ENCODE measurements around the gene AGBL2.
A peak's percentile ranks its signal among the peaks of the same experiment; 100 is the strongest.
"Not testable (repeated sequence)": the region's sequence is repeated elsewhere in the genome, so short reads cannot be mapped to it uniquely, and the experiment has no call there.

The AGBL2 gene

GRCh38 chr11:47688991-47689390 lies 26.2 kb downstream of the AGBL2 start:
- no peak for DNase-seq (ENCODE audit: low read depth, low spot score)

- DNase-seq (ENCODE audit: low read depth, low spot score), result no peak
Measured at GRCh38 chr11:47688111-47688510, 27.1 kb downstream of the AGBL2 start.

- DNase-seq (ENCODE audit: low read depth, low spot score), result not testable (repeated sequence)
Measured at GRCh38 chr11:47686704-47687103, 28.5 kb downstream of the AGBL2 start.

- DNase-seq (ENCODE audit: low read depth, low spot score), result no peak
Measured at GRCh38 chr11:47686151-47686550, 29.0 kb downstream of the AGBL2 start.

- no peak for DNase-seq (ENCODE audit: low read depth, low spot score)
Measured at GRCh38 chr11:47675851-47676250, 39.3 kb downstream of the AGBL2 start.

- no peak for DNase-seq (ENCODE audit: low read depth, low spot score)
Measured at GRCh38 chr11:47672283-47672730, 42.9 kb downstream of the AGBL2 start.

GRCh38 chr11:47669856-47670255 lies 45.3 kb downstream of the AGBL2 start:
- no peak for DNase-seq (ENCODE audit: low read depth, low spot score)

GRCh38 chr11:47668665-47669064 lies 46.5 kb downstream of the AGBL2 start:
- no peak for DNase-seq (ENCODE audit: low read depth, low spot score)

GRCh38 chr11:47667555-47667954 lies 47.6 kb downstream of the AGBL2 start:
- DNase-seq (ENCODE audit: low read depth, low spot score), result no peak

- no peak for DNase-seq (ENCODE audit: low read depth, low spot score)
Measured at GRCh38 chr11:47667135-47667534, 48.0 kb downstream of the AGBL2 start.

GRCh38 chr11:47664936-47665335 lies 50.2 kb downstream of the AGBL2 start:
- DNase-seq (ENCODE audit: low read depth, low spot score), result not testable (repeated sequence)

GRCh38 chr11:47661245-47661644 lies 53.9 kb downstream of the AGBL2 start:
- no peak for DNase-seq (ENCODE audit: low read depth, low spot score)

GRCh38 chr11:47659276-47659675 lies 55.9 kb downstream of the AGBL2 start:
- no peak for DNase-seq (ENCODE audit: low read depth, low spot score)

- DNase-seq (ENCODE audit: low read depth, low spot score), result no peak
Measured at GRCh38 chr11:47656260-47656885, 58.8 kb downstream of the AGBL2 start.

- DNase-seq (ENCODE audit: low read depth, low spot score), result no peak
Measured at GRCh38 chr11:47651818-47652469, 63.2 kb downstream of the AGBL2 start.

- DNase-seq (ENCODE audit: low read depth, low spot score), result no peak
Measured at GRCh38 chr11:47649276-47649675, 65.9 kb downstream of the AGBL2 start.

- DNase-seq (ENCODE audit: low read depth, low spot score), result no peak
Measured at GRCh38 chr11:47646019-47646418, 69.2 kb downstream of the AGBL2 start.

GRCh38 chr11:47645500-47645899 lies 69.7 kb downstream of the AGBL2 start:
- DNase-seq (ENCODE audit: low read depth, low spot score), result no peak

GRCh38 chr11:47642099-47642855 lies 72.9 kb downstream of the AGBL2 start, which contains the start of gene MTCH2:
Gene MTCH2 (minus strand): TSS chr11:47642559. CDS start chr11:47642465, 94 bp downstream.
- DNase-seq (ENCODE audit: low read depth, low spot score), result peak; percentile 96

GRCh38 chr11:47641600-47642098 lies 73.5 kb downstream of the AGBL2 start:
- DNase-seq (ENCODE audit: low read depth, low spot score), result no peak

GRCh38 chr11:47640506-47640905 lies 74.7 kb downstream of the AGBL2 start:
- not testable (repeated sequence) for DNase-seq (ENCODE audit: low read depth, low spot score)

- not testable (repeated sequence) for DNase-seq (ENCODE audit: low read depth, low spot score)
Measured at GRCh38 chr11:47636331-47636730, 78.8 kb downstream of the AGBL2 start.

Data from smooth muscle cell of the brain vasculature (primary cell).